ENCODE results near the gene UBE2R2. TPM values are rescaled to one million over a fixed set of nuclear protein-coding genes. Genes with fewer than 3 reads are reported as not detected.

The UBE2R2 gene
- total RNA-seq, 1 experiment from 2014 or later, result 52.1 TPM

DNA sequence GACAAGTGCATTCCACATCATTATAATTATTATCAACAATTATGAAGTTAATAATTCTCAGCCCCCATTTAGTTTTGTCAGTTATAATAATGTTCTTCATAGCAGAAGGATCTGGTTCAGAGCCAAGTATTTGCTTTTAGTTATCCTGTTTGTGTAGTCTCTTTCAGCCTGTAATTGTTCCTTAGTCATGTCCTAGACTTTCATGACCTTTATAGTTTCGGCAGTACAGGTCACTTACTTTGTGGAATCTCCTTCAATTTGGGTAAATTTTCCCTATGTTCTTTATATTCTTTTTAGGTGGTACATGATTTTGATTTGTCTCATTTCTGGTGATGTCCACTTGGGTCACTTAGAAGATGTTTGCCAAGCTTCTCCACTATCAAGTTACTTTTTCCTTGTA, 34.3 kb downstream of the UBE2R2 start:
- no peaks in the 10 kb centered on the region for H3K27me3 ChIP-seq (ENCODE audit: insufficient read depth, low read length)
- no peak overlapping the region for H2BK5ac ChIP-seq (ENCODE audit: insufficient read length, low read length)
- peak overlapping the region in 1 of 3 experiments; percentile 40; a peak in 1 of 7 replicates for H3K27ac Mint-ChIP-seq
- no CpG with 5 or more reads among the region's 1 CpG for WGBS (ENCODE audit: extremely low coverage, insufficient read length, low lambda C conversion rate)
- peaks cover 17% of the 10 kb centered on the region; the same call in 1 of the 2 replicates for H3K79me2 ChIP-seq (ENCODE audit: insufficient read depth, low read length)
- H3K4me1 ChIP-seq (ENCODE audit: insufficient read depth, low read length), result no peaks in the 10 kb centered on the region
- no peaks in the 10 kb centered on the region for H3K9me3 ChIP-seq (ENCODE audit: control insufficient read depth, low read depth, low read length)
- H3K18ac ChIP-seq (ENCODE audit: insufficient read length, low read depth, low read length), result no peak overlapping the region
- no peak overlapping the region for H4K8ac ChIP-seq (replicated peaks; ENCODE audit: insufficient read length, low read depth, low read length)
- no peak overlapping the region for H3K4ac ChIP-seq (ENCODE audit: low read depth, low read length)
- no peak overlapping the region for H2BK20ac ChIP-seq (ENCODE audit: low read depth, low read length, poor library complexity, severe bottlenecking)
- H4K20me1 ChIP-seq (ENCODE audit: control insufficient read depth, insufficient read depth, insufficient read length), result no peaks in the 10 kb centered on the region
- no peak overlapping the region for H2AK5ac ChIP-seq (ENCODE audit: insufficient read length, low read length)
- no peak overlapping the region for H3K14ac ChIP-seq (ENCODE audit: insufficient read depth, low read length)
- no peaks in the 10 kb centered on the region for H3K23me2 ChIP-seq (ENCODE audit: insufficient read length, low read depth, low read length, poor library complexity, severe bottlenecking)
- H2BK15ac ChIP-seq (ENCODE audit: low read depth, low read length), result no peak overlapping the region
- no peak overlapping the region for H3K4me2 ChIP-seq (ENCODE audit: insufficient read depth, insufficient read length, low read length)
- no peak overlapping the region for H3K56ac ChIP-seq (ENCODE audit: insufficient read length, low read depth, low read length)
- peaks cover 18% of the 10 kb centered on the region for H3K79me1 ChIP-seq (ENCODE audit: insufficient read depth, low read depth, low read length, poor library complexity, severe bottlenecking)
- no peaks in the 10 kb centered on the region for H3K9me3 Mint-ChIP-seq
- H3K27ac ChIP-seq (ENCODE audit: insufficient read length, low read depth, low read length), result no peak overlapping the region
- H2BK12ac ChIP-seq (ENCODE audit: insufficient read length, low read depth, low read length), result no peak overlapping the region
- no peak for DNase-seq
- TF ChIP-seq, protein P1, sequence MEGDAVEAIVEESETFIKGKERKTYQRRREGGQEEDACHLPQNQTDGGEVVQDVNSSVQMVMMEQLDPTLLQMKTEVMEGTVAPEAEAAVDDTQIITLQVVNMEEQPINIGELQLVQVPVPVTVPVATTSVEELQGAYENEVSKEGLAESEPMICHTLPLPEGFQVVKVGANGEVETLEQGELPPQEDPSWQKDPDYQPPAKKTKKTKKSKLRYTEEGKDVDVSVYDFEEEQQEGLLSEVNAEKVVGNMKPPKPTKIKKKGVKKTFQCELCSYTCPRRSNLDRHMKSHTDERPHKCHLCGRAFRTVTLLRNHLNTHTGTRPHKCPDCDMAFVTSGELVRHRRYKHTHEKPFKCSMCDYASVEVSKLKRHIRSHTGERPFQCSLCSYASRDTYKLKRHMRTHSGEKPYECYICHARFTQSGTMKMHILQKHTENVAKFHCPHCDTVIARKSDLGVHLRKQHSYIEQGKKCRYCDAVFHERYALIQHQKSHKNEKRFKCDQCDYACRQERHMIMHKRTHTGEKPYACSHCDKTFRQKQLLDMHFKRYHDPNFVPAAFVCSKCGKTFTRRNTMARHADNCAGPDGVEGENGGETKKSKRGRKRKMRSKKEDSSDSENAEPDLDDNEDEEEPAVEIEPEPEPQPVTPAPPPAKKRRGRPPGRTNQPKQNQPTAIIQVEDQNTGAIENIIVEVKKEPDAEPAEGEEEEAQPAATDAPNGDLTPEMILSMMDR (conservative IDR thresholded peaks at IDR 0.05), result no peak
- H3K4me3 Mint-ChIP-seq, result no peak overlapping the region
- H3K23ac ChIP-seq (ENCODE audit: insufficient read length, low read depth, low read length), result no peak overlapping the region
- H2AFZ ChIP-seq (ENCODE audit: low read length), result no peak overlapping the region
- H3K4me1 Mint-ChIP-seq, result peaks cover 23 to 25% of the 10 kb centered on the region in 2 experiments
- no peak overlapping the region for H2BK120ac ChIP-seq (ENCODE audit: low read depth, low read length, poor library complexity, severe bottlenecking)
- H3K27me3 Mint-ChIP-seq (ENCODE audit: low read depth), result no peaks in the 10 kb centered on the region
- H3K36me3 Mint-ChIP-seq (ENCODE audit: insufficient read depth in 1 of 3, low read depth in 3 of 3), result peaks cover 2 to 14% (median 7%) of the 10 kb centered on the region in 3 experiments; a peak in 6 of 7 replicates
- no peak overlapping the region for H4K91ac ChIP-seq (ENCODE audit: insufficient read length, low read depth, low read length)
- H4K5ac ChIP-seq (ENCODE audit: insufficient read length, low read depth, low read length), result no peak overlapping the region
- no peak overlapping the region for H3K9ac ChIP-seq (ENCODE audit: extremely low read depth, insufficient read length, low read length)
- no peak overlapping the region for H3T11ph ChIP-seq (ENCODE audit: low read length)
